Adrenal gland (tissue), 5 donors: Measurements from ENCODE around the gene RASA3.
"Not testable (repeated sequence)": the region's sequence is repeated elsewhere in the genome, so short reads cannot be mapped to it uniquely, and the experiment has no call there.

Experiments used
- POLR2A ChIP-seq, 2 donors: fragments of 450-650 bp; IDR thresholded peaks; one replicate each; pipeline ENCODE4 v1.6.1; 2017; ENCODE audit warnings: antibody characterized with exemption in 2 of 2, mild to moderate bottlenecking in 2 of 2, moderate library complexity in 1 of 2
- TF ChIP-seq, protein P1 (sequence below), 6 experiments: fragments of 450-650 bp in 4 of 6; fragments of 200-600 bp in 2 of 6; sonication (generic) in 1 of 6; IDR thresholded peaks; 1 replicate in 5 of 6; 2 replicates in 1 of 6; pipeline versions ENCODE4 v1.5.1 to v1.8.0; 2016 to 2021; ENCODE audit warnings: antibody characterized with exemption in 6 of 6, mild to moderate bottlenecking in 2 of 6, moderate library complexity in 1 of 6
- donor health status: DM: no; HTN: no; CAD: no.

DNA sequence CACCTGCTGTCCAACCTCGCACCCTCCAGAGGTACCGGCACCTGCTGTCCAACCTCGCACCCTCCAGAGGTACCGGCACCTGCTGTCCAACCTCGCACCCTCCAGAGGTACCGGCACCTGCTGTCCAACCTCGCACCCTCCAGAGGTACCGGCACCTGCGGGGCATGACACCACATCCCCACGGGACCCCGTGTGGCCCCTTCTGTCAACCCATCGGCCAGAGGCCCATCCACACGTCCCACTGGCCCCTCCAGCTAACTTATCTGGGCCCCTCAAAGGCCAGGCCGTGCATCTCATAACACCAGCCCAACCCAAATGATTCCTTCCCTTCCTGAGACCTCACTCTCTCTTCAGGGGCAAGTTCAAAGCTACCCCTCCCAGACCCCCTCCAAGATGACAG is 6.3 kb downstream of the RASA3 start:
- TF ChIP-seq POLR2A (IDR thresholded peaks at IDR 0.05): not testable (repeated sequence)
- TF ChIP-seq, protein P1, sequence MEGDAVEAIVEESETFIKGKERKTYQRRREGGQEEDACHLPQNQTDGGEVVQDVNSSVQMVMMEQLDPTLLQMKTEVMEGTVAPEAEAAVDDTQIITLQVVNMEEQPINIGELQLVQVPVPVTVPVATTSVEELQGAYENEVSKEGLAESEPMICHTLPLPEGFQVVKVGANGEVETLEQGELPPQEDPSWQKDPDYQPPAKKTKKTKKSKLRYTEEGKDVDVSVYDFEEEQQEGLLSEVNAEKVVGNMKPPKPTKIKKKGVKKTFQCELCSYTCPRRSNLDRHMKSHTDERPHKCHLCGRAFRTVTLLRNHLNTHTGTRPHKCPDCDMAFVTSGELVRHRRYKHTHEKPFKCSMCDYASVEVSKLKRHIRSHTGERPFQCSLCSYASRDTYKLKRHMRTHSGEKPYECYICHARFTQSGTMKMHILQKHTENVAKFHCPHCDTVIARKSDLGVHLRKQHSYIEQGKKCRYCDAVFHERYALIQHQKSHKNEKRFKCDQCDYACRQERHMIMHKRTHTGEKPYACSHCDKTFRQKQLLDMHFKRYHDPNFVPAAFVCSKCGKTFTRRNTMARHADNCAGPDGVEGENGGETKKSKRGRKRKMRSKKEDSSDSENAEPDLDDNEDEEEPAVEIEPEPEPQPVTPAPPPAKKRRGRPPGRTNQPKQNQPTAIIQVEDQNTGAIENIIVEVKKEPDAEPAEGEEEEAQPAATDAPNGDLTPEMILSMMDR (IDR thresholded peaks at IDR 0.05): not testable (repeated sequence)
